ENCODE data around the gene CRYBG2.

DNA sequence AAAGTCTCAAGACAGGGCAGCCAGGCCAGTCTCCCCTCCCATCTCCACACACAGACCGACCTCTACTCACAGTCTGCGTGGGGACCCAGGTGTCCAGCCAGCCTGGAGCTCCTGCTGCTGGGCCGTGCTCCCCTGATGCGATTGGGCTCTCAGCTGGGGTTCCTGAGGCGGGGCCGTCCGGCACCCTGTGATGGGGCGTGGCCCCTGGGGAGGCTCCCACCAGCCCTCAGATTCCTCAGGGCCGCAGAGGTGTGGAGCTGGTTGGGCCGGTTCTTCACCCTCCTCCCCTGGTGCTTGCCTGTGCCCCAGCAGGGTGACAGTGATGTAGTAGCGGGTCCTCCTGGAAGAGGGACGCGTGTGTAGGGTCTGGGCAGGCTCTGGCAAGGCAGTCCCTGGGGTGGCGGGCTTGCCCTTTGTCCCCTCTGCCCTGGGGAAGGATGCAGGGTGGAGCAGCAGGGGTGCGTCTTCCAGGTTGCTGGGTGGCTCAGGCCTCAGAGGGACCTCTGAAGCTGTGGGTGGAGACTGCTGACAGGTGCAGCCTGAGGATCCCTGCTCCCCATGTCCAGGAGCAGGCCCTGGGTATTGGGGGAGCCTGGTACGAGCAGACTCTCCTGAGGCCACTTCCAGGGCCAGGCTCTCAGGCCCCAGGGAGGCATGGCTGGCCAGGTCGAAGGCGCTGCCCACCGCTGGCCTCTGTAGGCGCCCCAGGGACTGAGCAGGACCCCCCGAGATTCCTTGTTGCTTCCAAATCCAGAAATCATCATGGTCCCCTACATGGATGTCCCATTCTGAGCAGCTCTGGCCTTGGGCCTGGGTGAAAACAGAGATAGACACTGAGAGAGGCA lies at the start of gene CRYBG2:
- no peak for TF ChIP-seq POLR2A (IDR thresholded peaks at IDR 0.05; ENCODE audit: extremely low read depth, insufficient read length)
- TF ChIP-seq, protein P1, sequence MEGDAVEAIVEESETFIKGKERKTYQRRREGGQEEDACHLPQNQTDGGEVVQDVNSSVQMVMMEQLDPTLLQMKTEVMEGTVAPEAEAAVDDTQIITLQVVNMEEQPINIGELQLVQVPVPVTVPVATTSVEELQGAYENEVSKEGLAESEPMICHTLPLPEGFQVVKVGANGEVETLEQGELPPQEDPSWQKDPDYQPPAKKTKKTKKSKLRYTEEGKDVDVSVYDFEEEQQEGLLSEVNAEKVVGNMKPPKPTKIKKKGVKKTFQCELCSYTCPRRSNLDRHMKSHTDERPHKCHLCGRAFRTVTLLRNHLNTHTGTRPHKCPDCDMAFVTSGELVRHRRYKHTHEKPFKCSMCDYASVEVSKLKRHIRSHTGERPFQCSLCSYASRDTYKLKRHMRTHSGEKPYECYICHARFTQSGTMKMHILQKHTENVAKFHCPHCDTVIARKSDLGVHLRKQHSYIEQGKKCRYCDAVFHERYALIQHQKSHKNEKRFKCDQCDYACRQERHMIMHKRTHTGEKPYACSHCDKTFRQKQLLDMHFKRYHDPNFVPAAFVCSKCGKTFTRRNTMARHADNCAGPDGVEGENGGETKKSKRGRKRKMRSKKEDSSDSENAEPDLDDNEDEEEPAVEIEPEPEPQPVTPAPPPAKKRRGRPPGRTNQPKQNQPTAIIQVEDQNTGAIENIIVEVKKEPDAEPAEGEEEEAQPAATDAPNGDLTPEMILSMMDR (IDR thresholded peaks at IDR 0.05; ENCODE audit: low read depth, low read length): no peak
